OCI-LY7 (cell line): Measurements from ENCODE around the gene LTB.

Experiments used
- CTCF ChIP-seq: fragments of 200-600 bp; sonication (generic); conservative IDR thresholded peaks from 2 replicates; pipeline ENCODE4 v1.5.1; 2014; ENCODE audit warnings: mild to moderate bottlenecking, antibody characterized with exemption, low read length, moderate library complexity, mixed read lengths
- EZH2phosphoT487 ChIP-seq: fragments of 200-600 bp; sonication (generic); IDR thresholded peaks from 2 replicates; pipeline ENCODE4 v1.6.1; 2018; ENCODE audit warnings: low read depth, borderline replicate concordance, mild to moderate bottlenecking, mixed run types, antibody characterized with exemption, low read length, moderate library complexity, mixed read lengths

- TF ChIP-seq CTCF (no peak), EZH2phosphoT487 (no peak)
Measured at GRCh38 chr6:31588871-31589650, 6.8 kb upstream of the LTB start.
